HepG2 (cell line): ENCODE data around the gene CNNM3. TPM values are rescaled to one million over a fixed set of nuclear protein-coding genes. Genes with fewer than 3 reads are reported as not detected.

Source experiments
- ATAC-seq: fragments of 200-7000 bp; cut with Tn5 transposase; 3 replicates; pipeline ENCODE4 v1.9.1; 2020; ENCODE audit warnings: mild to moderate bottlenecking, moderate library complexity
- BruUV-seq: library from RNA; stranded (reverse); fragments of 400-500 nt; replicated peaks from 2 replicates; lab custom pipeline; 2021; lab: Mats Ljungman, UMichigan
- CTCF ChIA-PET: fragments of 300-600 bp; formaldehyde crosslinking; extraction: SDS; loops from one replicate; lab custom pipeline; 2021; ENCODE audit warnings: low total read pairs, inconsistent platforms, low intra/inter-chr PET ratio; lab: Yijun Ruan, JAX
- POLR2A ChIA-PET: fragments of 350-600 bp; sonication (Branson Sonifier 250); formaldehyde crosslinking; loops from one replicate; lab custom pipeline; 2020; ENCODE audit warnings: antibody characterized with exemption, inconsistent platforms; lab: Yijun Ruan, JAX
- DNase-seq: peaks from one replicate; pipeline ENCODE4 v3.0.0-alpha.2; 2015; ENCODE audit warnings: low spot score
- FAIRE-seq: peaks from 3 replicates; lab custom pipeline; 2011; peaks lifted over from hg19 to GRCh38; lab: Jason Lieb, UNC
- H2AFZ ChIP-seq: one replicate; pipeline ENCODE4 v1.6.1; 2011; ENCODE audit warnings: low read length, inconsistent platforms
- H3K27ac ChIP-seq: fragments of 300-600 bp; 3 replicates; pipeline ENCODE4 v1.8.0; 2011; ENCODE audit warnings: mixed run types, mild to moderate bottlenecking, mixed read lengths, low read length, inconsistent platforms; ENCODE audit not compliant: insufficient read depth; ENCODE audit errors: extremely low read length
- H3K27me3 ChIP-seq, 2 experiments: fragments of 200-600 bp in 1 of 2; 2 replicates in 1 of 2; 3 replicates in 1 of 2; pipeline versions ENCODE4 v1.6.0 to v1.8.0; 2011; ENCODE audit warnings: low read length in 2 of 2, mild to moderate bottlenecking in 2 of 2, moderate library complexity in 2 of 2, inconsistent platforms in 1 of 2; ENCODE audit not compliant: insufficient read depth in 2 of 2, control insufficient read depth in 1 of 2
- H3K36me3 ChIP-seq, 2 experiments: fragments of 200-600 bp in 1 of 2; replicated peaks in 1 of 2; 2 replicates in 1 of 2; 3 replicates in 1 of 2; pipeline versions ENCODE4 v1.5.1 to v1.8.0; 2011; ENCODE audit warnings: low read length in 2 of 2, inconsistent platforms in 1 of 2; ENCODE audit not compliant: insufficient read depth in 2 of 2, control insufficient read depth in 1 of 2
- H3K4me1 ChIP-seq: 2 replicates; pipeline ENCODE4 v1.5.1; 2012; ENCODE audit warnings: low read length, inconsistent platforms; ENCODE audit not compliant: insufficient read depth
- H3K4me2 ChIP-seq: 2 replicates; pipeline ENCODE4 v1.6.0; 2011; ENCODE audit warnings: low read depth, low read length, inconsistent platforms
- H3K4me3 ChIP-seq, 3 experiments: fragments of 200-600 bp in 1 of 3; sonication (generic), shearing (Covaris generic) in 1 of 3; replicated peaks in 1 of 3; 2 replicates each; pipeline ENCODE4 v1.5.1; 2011 to 2016; ENCODE audit warnings: low read length in 3 of 3, inconsistent platforms in 2 of 3, low read depth in 2 of 3, mild to moderate bottlenecking in 2 of 3, control low read depth in 1 of 3, mixed read lengths in 1 of 3; ENCODE audit not compliant: insufficient read depth in 1 of 3
- H3K79me2 ChIP-seq: one replicate; pipeline ENCODE4 v1.6.1; 2011; ENCODE audit warnings: low read length, inconsistent platforms; ENCODE audit not compliant: insufficient read depth
- H3K9ac ChIP-seq: 2 replicates; pipeline ENCODE4 v1.6.0; 2011; ENCODE audit warnings: mild to moderate bottlenecking, low read depth, low read length, inconsistent platforms; ENCODE audit not compliant: insufficient read depth
- H3K9me3 ChIP-seq: 2 replicates; pipeline ENCODE4 v1.5.1; 2012; ENCODE audit warnings: mild to moderate bottlenecking, low read length
- H4K20me1 ChIP-seq: 2 replicates; pipeline ENCODE4 v1.6.0; 2011; ENCODE audit warnings: inconsistent platforms, mild to moderate bottlenecking, low read length, moderate library complexity; ENCODE audit not compliant: insufficient read depth
- ATAD3A ChIP-seq: sonication (generic); formaldehyde crosslinking; IDR thresholded peaks from 2 replicates; pipeline ENCODE4 v1.4.0; 2020; ENCODE audit warnings: missing genetic modification reagents
- MIER3 ChIP-seq: IDR thresholded peaks from 2 replicates; pipeline ENCODE4 v1.6.1; 2016; ENCODE audit warnings: missing compliant biosample characterization, borderline replicate concordance
- REPIN1 ChIP-seq: sonication (generic); formaldehyde crosslinking; IDR thresholded peaks from 2 replicates; pipeline ENCODE4 v1.8.0; 2022; ENCODE audit warnings: missing genetic modification reagents, low read depth, mild to moderate bottlenecking, borderline replicate concordance
- ZFAT ChIP-seq: sonication (generic); formaldehyde crosslinking; conservative IDR thresholded peaks from 2 replicates; pipeline ENCODE4 v1.8.1; 2023; ENCODE audit warnings: missing genetic modification reagents, inconsistent platforms
- ZNF235 ChIP-seq: sonication (generic); formaldehyde crosslinking; IDR thresholded peaks from 2 replicates; pipeline ENCODE4 v1.8.1; 2023; ENCODE audit warnings: mild to moderate bottlenecking, missing genetic modification reagents, borderline replicate concordance
- ZNF367 ChIP-seq: sonication (generic); formaldehyde crosslinking; IDR thresholded peaks from 2 replicates; pipeline ENCODE4 v1.4.0; 2020; ENCODE audit warnings: missing genetic modification reagents, borderline replicate concordance
- WGBS: methylation state at CpG from one replicate; pipeline ENCODE4 v1.1.6; 2017; ENCODE audit warnings: low lambda C conversion rate; 5-methylcytosine and 5-hydroxymethylcytosine counted together
- in situ Hi-C: cut with HindIII; loops from 2 replicates; pipeline ENCODE4 v1.10.0; 2017; ENCODE audit warnings: low pct_unique_long_range_greater_than_20kb; ENCODE audit not compliant: extremely low pct_ligation_motif_present
- intact Hi-C: fragments of 100-400 bp; cut with micrococcal nuclease; formaldehyde crosslinking; loops from one replicate; pipeline ENCODE4 v1.10.0; 2022; ENCODE audit not compliant: unreplicated experiment
- polyA plus RNA-seq, 8 experiments: library from polyadenylated mRNA; depleted of rRNA in 3 of 8; stranded (reverse) in 7 of 8; unstranded in 1 of 8; fragments of >200 nt; fragmentation: Illumina TruSeq in 4 of 8; extraction: Trizol in 4 of 8; gene quantifications; 2 replicates each; pipeline versions ENCODE4 v1.2.1 to v1.2.3, GENCODE V29; 2011 to 2016; ENCODE audit warnings: low read depth in 4 of 8, missing spikeins in 1 of 8, mixed read lengths in 1 of 8; ENCODE audit not compliant: insufficient read depth in 1 of 8
- total RNA-seq, 5 experiments: library from RNA; depleted of rRNA; stranded (reverse); fragments of >200 nt; fragmentation: Illumina TruSeq; extraction: Trizol; gene quantifications; 2 replicates each; pipeline ENCODE4 v1.2.3, GENCODE V29; 2016; ENCODE audit warnings: low read depth in 1 of 5
- TF ChIP-seq, protein P1 (sequence below): sonication (generic); formaldehyde crosslinking; IDR thresholded peaks from 2 replicates; pipeline ENCODE4 v1.5.0; 2020; ENCODE audit warnings: missing genetic modification reagents, mild to moderate bottlenecking, borderline replicate concordance

Gene CNNM3
- total and polyA plus RNA-seq, 2 of the 13 experiments (the other 11 are each of a cell fraction or from before 2014, with no cell fraction given): 21.2 to 27.9 TPM

DNA sequence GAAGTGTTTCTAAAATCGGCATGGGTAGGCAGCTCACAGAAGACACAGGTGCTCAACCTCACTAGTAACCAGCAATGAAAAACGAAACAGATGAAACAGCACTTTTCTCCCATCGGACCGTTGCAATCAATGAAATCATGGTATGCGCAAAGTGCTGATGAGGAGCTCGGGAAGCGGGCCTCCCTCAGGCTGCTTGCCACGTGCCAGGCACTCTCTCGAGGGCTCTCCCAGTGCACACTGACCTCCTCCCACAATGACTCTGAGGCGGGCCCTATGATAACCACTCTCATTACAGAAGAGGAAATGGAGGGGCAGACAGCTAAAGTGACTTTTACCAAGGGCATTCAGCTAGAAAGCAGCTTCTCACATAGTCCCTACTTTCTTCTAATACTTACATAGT lies 31.5 kb downstream of the CNNM3 start:
- POLR2A ChIA-PET: interaction anchor here (1.1 to 3.3 kb wide), 3 partner anchors 9 to 21 kb away, joined by 3 to 16 read pairs (median 8); partner anchors contain the start of gene ANKRD39
- no peak overlapping the region for H2AFZ ChIP-seq
- DNase-seq: no peak
- H3K4me3 ChIP-seq: no peak overlapping the region
- TSS peak; percentile 39 for BruUV-seq
- TF ChIP-seq REPIN1 (CRISPR knock-in tag): no peak
- no peak for TF ChIP-seq MIER3 (CRISPR knock-in tag)
- TF ChIP-seq ATAD3A (CRISPR knock-in tag): no peak
- TF ChIP-seq ZNF235 (CRISPR knock-in tag): no peak
- no peak for TF ChIP-seq ZFAT (CRISPR knock-in tag)
- TF ChIP-seq, protein P1, sequence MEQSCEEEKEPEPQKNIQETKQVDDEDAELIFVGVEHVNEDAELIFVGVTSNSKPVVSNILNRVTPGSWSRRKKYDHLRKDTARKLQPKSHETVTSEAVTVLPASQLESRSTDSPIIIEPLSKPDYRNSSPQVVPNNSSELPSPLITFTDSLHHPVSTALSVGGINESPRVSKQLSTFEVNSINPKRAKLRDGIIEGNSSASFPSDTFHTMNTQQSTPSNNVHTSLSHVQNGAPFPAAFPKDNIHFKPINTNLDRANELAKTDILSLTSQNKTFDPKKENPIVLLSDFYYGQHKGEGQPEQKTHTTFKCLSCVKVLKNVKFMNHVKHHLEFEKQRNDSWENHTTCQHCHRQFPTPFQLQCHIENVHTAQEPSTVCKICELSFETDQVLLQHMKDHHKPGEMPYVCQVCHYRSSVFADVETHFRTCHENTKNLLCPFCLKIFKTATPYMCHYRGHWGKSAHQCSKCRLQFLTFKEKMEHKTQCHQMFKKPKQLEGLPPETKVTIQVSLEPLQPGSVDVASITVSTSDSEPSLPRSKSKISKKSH (CRISPR knock-in tag): no peak
- TF ChIP-seq ZNF367 (CRISPR knock-in tag): no peak
- CTCF ChIA-PET: no interaction called here
- H4K20me1 ChIP-seq: no peaks in the 10 kb centered on the region
- no peaks in the 10 kb centered on the region for H3K9me3 ChIP-seq
- in situ Hi-C loops (no loop called here), intact Hi-C loops (no loop called here)
- peaks cover 8 to 30% of the 10 kb centered on the region in 2 experiments for H3K36me3 ChIP-seq
- no peak overlapping the region for H3K4me2 ChIP-seq
- no peaks in the 10 kb centered on the region for H3K79me2 ChIP-seq
- no peaks in the 10 kb centered on the region for H3K27me3 ChIP-seq
- WGBS: 97% methylated on average over 10 of the region's 10 CpGs
- H3K4me1 ChIP-seq: peaks cover 14% of the 10 kb centered on the region
- FAIRE-seq: no peak
- ATAC-seq: no peak
- H3K9ac ChIP-seq: no peak overlapping the region
- H3K27ac ChIP-seq: no peak overlapping the region
